CD4-positive, CD25-positive, alpha-beta regulatory T cell (primary cell): ENCODE measurements around the gene PDE4D. TPM values are rescaled to one million over a fixed set of nuclear protein-coding genes. Genes with fewer than 3 reads are reported as not detected.

Source experiments
- ATAC-seq, 2 donors: fragments of 150-1000 bp; cut with Tn5 transposase; one replicate each; pipeline ENCODE4 v1.10.0; 2021; ENCODE audit warnings: low read depth in 2 of 2, moderate number of reproducible peaks in 2 of 2, moderate library complexity in 1 of 2
- DNase-seq, 3 donors: peaks; one replicate each; pipeline versions ENCODE4 v3.0.0 to v3.0.0-alpha.2; 2012 to 2022; ENCODE audit warnings: mixed read lengths in 1 of 3
- H3K27ac ChIP-seq: one replicate; pipeline ENCODE4 v1.7.0; 2013; ENCODE audit warnings: mild to moderate bottlenecking, low read length; ENCODE audit not compliant: insufficient read depth, poor library complexity, severe bottlenecking
- H3K27me3 ChIP-seq: one replicate; pipeline ENCODE4 v1.7.0; 2013; ENCODE audit warnings: low read length; ENCODE audit not compliant: control insufficient read depth, insufficient read depth
- H3K36me3 ChIP-seq: one replicate; pipeline ENCODE4 v1.7.0; 2013; ENCODE audit warnings: mild to moderate bottlenecking, low read length, moderate library complexity; ENCODE audit not compliant: control insufficient read depth, insufficient read depth
- H3K4me1 ChIP-seq: 2 replicates; pipeline ENCODE4 v1.7.0; 2013; ENCODE audit warnings: mild to moderate bottlenecking, low read length; ENCODE audit not compliant: insufficient read depth, control insufficient read depth, poor library complexity, severe bottlenecking
- H3K4me3 ChIP-seq: one replicate; pipeline ENCODE4 v1.7.0; 2013; ENCODE audit warnings: low read depth, mild to moderate bottlenecking, low read length, moderate library complexity
- H3K9me3 ChIP-seq, 2 experiments: 1 replicate in 1 of 2; 2 replicates in 1 of 2; pipeline ENCODE4 v1.7.0; 2013; ENCODE audit warnings: low read length in 2 of 2, mild to moderate bottlenecking in 1 of 2, moderate library complexity in 1 of 2; ENCODE audit not compliant: control insufficient read depth in 2 of 2
- H3K27ac Mint-ChIP-seq, 3 donors: one replicate each; pipeline ENCODE4 v1.8.0; 2020 to 2022; ENCODE audit warnings: mild to moderate bottlenecking in 3 of 3, mixed read lengths in 3 of 3, moderate library complexity in 2 of 3
- H3K27me3 Mint-ChIP-seq: one replicate; pipeline ENCODE4 v1.8.0; 2022; ENCODE audit warnings: mild to moderate bottlenecking, mixed read lengths
- H3K36me3 Mint-ChIP-seq: one replicate; pipeline ENCODE4 v1.8.0; 2020; ENCODE audit warnings: mixed read lengths
- H3K4me1 Mint-ChIP-seq, 4 donors: one replicate each; pipeline ENCODE4 v1.8.0; 2020 to 2022; ENCODE audit warnings: mixed read lengths in 4 of 4, mild to moderate bottlenecking in 1 of 4
- H3K4me3 Mint-ChIP-seq, 4 donors: one replicate each; pipeline ENCODE4 v1.8.0; 2020 to 2022; ENCODE audit warnings: mild to moderate bottlenecking in 4 of 4, mixed read lengths in 4 of 4, moderate library complexity in 3 of 4
- H3K9me3 Mint-ChIP-seq, 7 donors: one replicate each; pipeline ENCODE4 v1.8.0; 2020 to 2022; ENCODE audit warnings: mixed read lengths in 7 of 7, mild to moderate bottlenecking in 3 of 7, moderate library complexity in 2 of 7
- polyA plus RNA-seq, 4 donors: library from polyadenylated mRNA; unstranded; fragments of 300-500 nt; fragmentation: Illumina TruSeq; gene quantifications; one replicate each; pipeline ENCODE4 v1.2.3, GENCODE V29; 2021
- total RNA-seq: library from RNA; stranded (reverse); gene quantifications from one replicate; pipeline ENCODE4 v1.2.3, GENCODE V29; 2022

Gene PDE4D
- total and polyA plus RNA-seq, 5 donors from 2014 or later: 2.1 to 39.9 (median 4.8) TPM

DNA sequence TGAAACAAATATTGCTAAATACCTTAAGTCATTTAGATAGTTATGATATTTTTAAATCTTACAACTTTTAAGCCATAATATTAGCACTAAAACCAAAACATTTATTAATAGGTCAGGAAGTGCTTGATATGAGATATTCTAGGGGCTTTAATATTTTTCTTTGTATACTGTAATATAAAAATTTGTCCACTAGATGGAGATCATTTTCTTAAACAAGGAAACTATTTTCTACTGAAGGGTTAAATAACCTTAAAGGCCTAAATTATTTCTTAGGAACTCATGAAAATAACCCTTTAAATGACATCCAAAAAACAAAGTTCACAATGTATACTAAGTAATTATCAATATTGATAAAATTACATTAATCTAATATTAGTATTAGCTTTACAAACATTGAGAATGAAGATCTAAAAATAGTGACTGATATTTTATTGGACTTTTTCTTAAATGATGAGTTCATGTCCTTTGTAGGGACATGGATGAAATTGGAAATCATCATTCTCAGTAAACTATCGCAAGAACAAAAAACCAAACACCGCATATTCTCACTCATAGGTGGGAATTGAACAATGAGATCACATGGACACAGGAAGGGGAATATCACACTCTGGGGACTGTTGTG lies 675.0 kb downstream of the PDE4D start:
- no peak overlapping the region for H3K27ac Mint-ChIP-seq
- peaks cover 4% of the 10 kb centered on the region for H3K27me3 Mint-ChIP-seq
- H3K4me3 ChIP-seq: no peak overlapping the region
- H3K4me1 Mint-ChIP-seq: no peaks in the 10 kb centered on the region
- no peaks in the 10 kb centered on the region for H3K9me3 ChIP-seq
- DNase-seq (peak in 1 of 3 donors; percentile 2), ATAC-seq (no peak)
- H3K4me1 ChIP-seq: no peaks in the 10 kb centered on the region
- H3K4me3 Mint-ChIP-seq: no peak overlapping the region
- no peaks in the 10 kb centered on the region for H3K36me3 ChIP-seq
- H3K9me3 Mint-ChIP-seq: peaks cover 0 to 2% (median 0%) of the 10 kb centered on the region in 7 donors
- H3K27ac ChIP-seq: no peak overlapping the region
- no peaks in the 10 kb centered on the region for H3K36me3 Mint-ChIP-seq
- no peaks in the 10 kb centered on the region for H3K27me3 ChIP-seq

DNA sequence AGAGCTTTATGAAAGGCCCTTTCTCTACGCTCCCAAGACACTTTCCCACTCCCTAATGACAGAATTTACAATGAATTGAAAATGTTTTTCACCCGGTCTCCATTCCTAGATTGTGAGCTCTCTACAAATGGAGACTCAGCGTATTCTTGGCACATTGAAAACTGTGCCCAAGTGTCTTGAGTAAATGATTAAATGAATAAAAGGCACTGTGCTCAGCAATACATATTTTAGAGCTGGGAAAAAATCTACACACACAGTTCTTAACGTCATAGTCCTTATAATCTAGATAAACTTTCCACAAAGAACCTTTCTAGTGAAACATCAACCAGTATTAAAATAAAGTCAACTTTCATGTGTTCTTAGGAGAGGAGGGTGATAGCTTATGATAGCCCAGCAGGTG lies 676.7 kb downstream of the PDE4D start:
- H3K4me3 ChIP-seq: no peak overlapping the region
- H3K36me3 Mint-ChIP-seq: no peaks in the 10 kb centered on the region
- peaks cover 0 to 2% (median 0%) of the 10 kb centered on the region in 7 donors for H3K9me3 Mint-ChIP-seq
- H3K27ac Mint-ChIP-seq: no peak overlapping the region
- no peaks in the 10 kb centered on the region for H3K27me3 ChIP-seq
- H3K4me1 Mint-ChIP-seq: no peaks in the 10 kb centered on the region
- peaks cover 4% of the 10 kb centered on the region for H3K27me3 Mint-ChIP-seq
- H3K27ac ChIP-seq: no peak overlapping the region
- no peaks in the 10 kb centered on the region for H3K36me3 ChIP-seq
- DNase-seq (no peak), ATAC-seq (no peak)
- H3K4me3 Mint-ChIP-seq: no peak overlapping the region
- H3K9me3 ChIP-seq: no peaks in the 10 kb centered on the region
- H3K4me1 ChIP-seq: no peaks in the 10 kb centered on the region

DNA sequence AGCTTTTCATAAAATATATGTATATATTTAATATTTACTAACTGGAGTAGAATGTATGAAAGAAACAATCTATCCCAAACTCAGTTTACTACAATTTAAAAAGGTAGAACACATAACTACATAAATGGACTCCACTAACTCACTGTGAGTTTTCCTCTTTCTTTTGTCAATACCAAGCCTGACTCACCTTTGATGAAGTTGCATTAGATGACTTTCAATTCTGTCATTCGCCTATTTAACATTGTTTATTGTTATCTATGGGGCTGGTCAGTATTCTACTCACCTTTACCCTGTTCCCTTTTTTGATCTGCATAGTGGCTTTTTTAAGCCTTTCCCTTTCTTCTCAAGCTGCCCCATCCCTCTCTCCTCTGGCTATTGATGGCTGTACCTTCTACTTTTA lies 680.9 kb downstream of the PDE4D start:
- no peaks in the 10 kb centered on the region for H3K36me3 Mint-ChIP-seq

DNA sequence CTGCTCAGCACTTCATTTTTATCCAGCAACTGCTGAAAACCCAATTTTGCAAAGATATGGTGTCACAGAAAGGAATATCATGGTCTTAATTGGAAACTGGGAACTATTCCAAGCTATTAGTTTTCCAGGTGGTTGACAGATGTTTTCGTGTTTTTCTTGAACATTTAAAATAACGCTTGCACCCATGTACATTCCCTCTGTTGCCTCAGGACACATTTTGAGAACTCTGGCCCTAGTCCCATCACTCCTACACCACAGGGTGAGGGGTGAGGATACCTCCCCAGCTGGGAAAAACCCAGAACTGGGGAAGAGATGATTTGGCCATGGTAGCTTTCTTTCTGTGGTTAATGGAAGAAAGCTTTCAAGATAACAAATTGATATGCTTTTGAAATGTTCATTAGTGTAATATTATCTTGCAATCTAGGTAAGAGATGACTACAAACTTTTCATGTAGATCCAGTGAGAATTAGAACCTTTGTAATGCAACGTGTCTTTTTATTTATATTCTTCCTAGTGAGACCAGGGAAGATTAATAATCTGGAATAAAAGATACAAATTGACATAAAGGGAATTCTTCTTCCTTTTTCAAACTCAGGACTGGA lies 683.7 kb downstream of the PDE4D start:
- no peaks in the 10 kb centered on the region for H3K4me1 Mint-ChIP-seq
- no peak for ATAC-seq

More for the DNA sequence above, 680.9 kb downstream of the PDE4D start:
- ATAC-seq (no peak), DNase-seq (no peak)
- no peaks in the 10 kb centered on the region for H3K27me3 ChIP-seq
- H3K9me3 ChIP-seq: no peaks in the 10 kb centered on the region
- H3K4me3 ChIP-seq: no peak overlapping the region
- H3K4me1 Mint-ChIP-seq: no peaks in the 10 kb centered on the region
- no peaks in the 10 kb centered on the region for H3K4me1 ChIP-seq
- peaks cover 0 to 2% (median 0%) of the 10 kb centered on the region in 7 donors for H3K9me3 Mint-ChIP-seq
- no peak overlapping the region for H3K4me3 Mint-ChIP-seq
- H3K27ac ChIP-seq: no peak overlapping the region
- peaks cover 4% of the 10 kb centered on the region for H3K27me3 Mint-ChIP-seq
- H3K27ac Mint-ChIP-seq: peak overlapping the region in 1 of 3 donors; percentile 2
- no peaks in the 10 kb centered on the region for H3K36me3 ChIP-seq

DNA sequence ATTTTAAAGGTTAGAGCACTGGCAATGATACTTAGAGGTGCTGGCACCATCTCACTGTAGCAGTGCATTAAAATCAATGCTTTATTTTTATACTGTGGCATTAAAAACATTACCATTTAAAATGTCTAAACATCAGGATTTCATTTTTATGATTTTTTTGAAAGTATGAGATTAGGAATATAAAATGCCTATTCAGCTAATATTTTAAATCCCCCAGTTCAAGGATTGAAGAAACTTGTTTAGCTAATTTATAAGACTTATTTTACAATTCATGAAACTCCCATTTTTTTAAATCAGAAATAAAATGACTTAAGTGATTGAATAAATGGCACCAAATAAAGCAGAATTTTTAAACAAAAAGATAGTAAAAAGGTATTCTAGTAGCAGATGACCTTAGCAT lies 685.1 kb downstream of the PDE4D start:
- Mint-ChIP-seq H3K27me3 (peaks cover 4% of the 10 kb centered on the region), H3K4me1 (no peaks in the 10 kb centered on the region), H3K4me3 (no peak overlapping the region), H3K9me3 (no peaks in the 10 kb centered on the region), H3K36me3 (no peaks in the 10 kb centered on the region), H3K27ac (no peak overlapping the region)
- no peak overlapping the region for H3K27ac ChIP-seq
- H3K9me3 ChIP-seq: no peaks in the 10 kb centered on the region
- no peaks in the 10 kb centered on the region for H3K4me1 ChIP-seq
- H3K4me3 ChIP-seq: no peak overlapping the region
- no peaks in the 10 kb centered on the region for H3K36me3 ChIP-seq
- H3K27me3 ChIP-seq: no peaks in the 10 kb centered on the region
- no peak for ATAC-seq
- no peak for DNase-seq

More for the DNA sequence above, 683.7 kb downstream of the PDE4D start:
- H3K4me1 ChIP-seq: no peaks in the 10 kb centered on the region
- no peaks in the 10 kb centered on the region for H3K36me3 ChIP-seq
- peaks cover 4% of the 10 kb centered on the region for H3K27me3 Mint-ChIP-seq
- H3K9me3 Mint-ChIP-seq: no peaks in the 10 kb centered on the region
- no peak for DNase-seq
- H3K27me3 ChIP-seq: no peaks in the 10 kb centered on the region
- H3K9me3 ChIP-seq: no peaks in the 10 kb centered on the region
- no peak overlapping the region for H3K27ac Mint-ChIP-seq
- no peak overlapping the region for H3K27ac ChIP-seq
- no peak overlapping the region for H3K4me3 Mint-ChIP-seq
- H3K4me3 ChIP-seq: no peak overlapping the region
- no peaks in the 10 kb centered on the region for H3K36me3 Mint-ChIP-seq

DNA sequence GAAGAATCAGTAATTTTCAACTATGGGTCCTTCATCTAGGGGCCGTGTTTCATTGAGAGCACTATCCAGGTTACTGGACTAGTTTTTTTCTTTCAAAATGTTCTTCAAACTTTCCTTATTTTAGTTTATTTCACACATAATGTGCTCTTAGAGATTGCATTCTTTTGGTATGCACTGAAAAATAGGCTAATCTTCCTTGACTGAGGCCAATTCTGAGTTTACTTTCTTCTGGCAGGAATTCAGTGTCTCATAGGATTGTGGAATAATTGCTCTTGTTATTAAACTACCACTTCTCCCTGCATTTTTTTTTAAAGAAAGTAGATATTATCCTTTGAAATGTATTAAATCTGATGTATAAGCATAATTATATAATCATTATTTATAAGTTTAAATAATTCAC lies 686.1 kb downstream of the PDE4D start:
- H3K27me3 ChIP-seq: no peaks in the 10 kb centered on the region
- no peaks in the 10 kb centered on the region for H3K9me3 ChIP-seq
- H3K27ac ChIP-seq: no peak overlapping the region
- no peaks in the 10 kb centered on the region for H3K36me3 ChIP-seq
- no peak overlapping the region for H3K4me3 ChIP-seq
- peaks cover 4% of the 10 kb centered on the region for H3K27me3 Mint-ChIP-seq
- no peak for ATAC-seq
- H3K27ac Mint-ChIP-seq: no peak overlapping the region
- DNase-seq: no peak
- H3K4me1 ChIP-seq: no peaks in the 10 kb centered on the region
- no peaks in the 10 kb centered on the region for H3K36me3 Mint-ChIP-seq
- no peaks in the 10 kb centered on the region for H3K9me3 Mint-ChIP-seq
- no peak overlapping the region for H3K4me3 Mint-ChIP-seq
- H3K4me1 Mint-ChIP-seq: no peaks in the 10 kb centered on the region

DNA sequence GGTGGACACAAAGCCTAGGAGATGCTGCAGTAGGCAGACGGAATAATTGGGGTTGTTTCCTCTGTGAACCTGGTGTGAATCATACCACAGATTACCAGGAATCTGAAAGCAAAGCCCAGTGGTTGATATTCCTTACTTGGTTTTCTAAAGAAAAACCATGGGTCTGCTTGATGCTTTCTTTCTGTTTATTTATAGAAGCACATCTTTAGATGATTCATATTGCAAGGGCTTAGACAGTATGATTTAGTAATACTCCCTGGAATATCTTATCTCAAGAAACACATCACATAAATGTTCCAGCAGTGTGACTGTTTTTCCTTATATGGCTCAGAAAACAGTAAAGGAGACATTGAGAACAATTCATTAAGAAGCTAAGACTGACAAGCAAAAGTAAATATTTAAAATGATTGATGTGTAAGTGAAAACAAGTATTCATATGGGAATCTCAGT lies 687.4 kb downstream of the PDE4D start:
- no peaks in the 10 kb centered on the region for H3K36me3 Mint-ChIP-seq
- Histone ChIP-seq H3K4me1 (no peaks in the 10 kb centered on the region), H3K4me3 (no peak overlapping the region), H3K27ac (no peak overlapping the region), H3K36me3 (no peaks in the 10 kb centered on the region), H3K27me3 (no peaks in the 10 kb centered on the region), H3K9me3 (no peaks in the 10 kb centered on the region)
- no peaks in the 10 kb centered on the region for H3K9me3 Mint-ChIP-seq
- no peak overlapping the region for H3K4me3 Mint-ChIP-seq
- no peaks in the 10 kb centered on the region for H3K4me1 Mint-ChIP-seq
- ATAC-seq: no peak
- peaks cover 4% of the 10 kb centered on the region for H3K27me3 Mint-ChIP-seq
- no peak for DNase-seq
- H3K27ac Mint-ChIP-seq: no peak overlapping the region
